SH-SY5Y (cell line): ENCODE results near the gene METTL18.

Source experiments
- GATA2 ChIP-seq: IDR thresholded peaks from 2 replicates; pipeline ENCODE4 v1.6.1; 2011; ENCODE audit warnings: mild to moderate bottlenecking, low read depth, low read length
- GATA3 ChIP-seq: IDR thresholded peaks from 2 replicates; pipeline ENCODE4 v1.6.1; 2011; ENCODE audit warnings: low read depth, mild to moderate bottlenecking, low read length, moderate library complexity

DNA sequence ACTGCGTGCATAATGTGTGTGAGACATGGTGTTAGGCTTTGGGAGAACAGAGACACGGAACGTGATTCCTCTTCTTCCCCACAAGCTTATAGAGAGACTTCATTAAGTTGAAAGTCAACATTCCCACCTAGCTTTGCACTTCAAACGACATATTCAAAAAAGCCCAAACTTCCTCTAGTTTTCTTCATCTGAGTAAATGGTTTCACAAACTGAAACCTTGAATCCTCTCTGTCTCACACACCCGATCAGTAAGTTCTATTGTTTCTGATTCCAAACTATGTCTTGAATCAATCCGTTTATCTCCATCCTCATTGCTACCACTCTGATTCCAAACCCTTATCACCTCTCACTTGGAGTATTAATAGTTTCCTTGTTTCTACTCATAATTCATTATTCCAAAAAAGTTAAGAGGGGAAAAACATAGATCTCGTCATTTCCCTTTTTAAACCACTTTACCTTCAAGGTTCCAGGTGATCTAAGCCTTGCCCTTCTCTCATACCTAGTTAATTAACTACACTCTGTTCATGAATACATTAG is 1.6 kb upstream of the METTL18 start:
- no peak for TF ChIP-seq GATA2
- TF ChIP-seq GATA3, result no peak
